Measurements from ENCODE around the gene EPN2. TPM values are rescaled to one million over a fixed set of nuclear protein-coding genes. Genes with fewer than 3 reads are reported as not detected.
A peak's percentile ranks its signal among the peaks of the same experiment; 100 is the strongest.

The EPN2 gene
- total RNA-seq, 1 experiment from 2014 or later = 113 TPM

DNA sequence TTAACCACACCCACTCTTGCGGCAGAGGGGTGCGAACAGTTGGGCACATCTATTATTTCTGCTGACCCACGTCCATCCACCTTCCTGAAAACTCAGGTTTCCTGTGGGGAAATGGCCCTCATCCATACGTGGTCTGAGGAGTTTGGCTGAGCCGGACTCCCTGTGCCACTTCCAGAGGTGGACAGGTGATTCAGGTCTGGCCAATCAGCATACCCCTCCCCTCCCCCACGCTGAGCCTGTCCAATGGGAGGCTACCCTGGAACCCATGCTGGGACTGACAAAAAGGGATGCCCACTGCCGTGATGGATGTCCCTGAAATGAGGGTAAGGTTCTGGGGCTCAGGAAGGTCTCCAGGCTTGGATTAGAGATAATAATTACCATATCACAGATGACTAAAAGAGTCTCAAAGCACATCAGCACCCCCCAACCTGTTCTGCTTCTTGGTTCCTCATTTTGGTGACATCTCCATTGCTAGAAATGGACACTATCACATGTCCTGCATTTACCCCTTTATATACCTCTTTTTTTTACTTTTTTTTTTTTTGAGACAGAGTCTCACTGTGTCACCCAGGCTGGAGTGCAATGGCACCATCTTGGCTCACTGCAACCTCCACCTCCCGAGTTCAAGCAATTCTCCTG is 135.8 kb downstream of the EPN2 start:
- DNase-seq = no peak
- TF ChIP-seq CTCF (conservative IDR thresholded peaks at IDR 0.05) = no peak
- TF ChIP-seq EZH2 (IDR thresholded peaks at IDR 0.05; ENCODE audit: low read depth) = no peak
- no peaks in the 10 kb centered on the region for H3K9me2 ChIP-seq (ENCODE audit: insufficient read depth)
- no peaks in the 10 kb centered on the region for H3K36me3 ChIP-seq (ENCODE audit: low read depth)
- no peak overlapping the region for H3K4me3 ChIP-seq
- H3K27ac ChIP-seq = no peak overlapping the region
- H3K9me3 ChIP-seq (ENCODE audit: insufficient read depth, low read depth) = no peaks in the 10 kb centered on the region
- H2AFZ ChIP-seq = no peak overlapping the region
- intact Hi-C loops (cut with micrococcal nuclease; ENCODE audit: unreplicated experiment) = no loop called here
- H3K4me2 ChIP-seq = no peak overlapping the region
- ChIA-PET CTCF (no interaction called here), POLR2A (ENCODE audit: unreplicated experiment) (no interaction called here)
- H3F3A ChIP-seq (ENCODE audit: insufficient read depth, low read depth) = peaks cover 16% of the 10 kb centered on the region
- peaks cover 10% of the 10 kb centered on the region; the same call in 1 of the 2 replicates for H3K79me2 ChIP-seq (ENCODE audit: low read depth)
- no TSS peak for BruUV-seq (replicated peaks)
- H4K20me1 ChIP-seq (ENCODE audit: insufficient read depth) = no peaks in the 10 kb centered on the region
- H3K4me1 ChIP-seq (replicated peaks; ENCODE audit: insufficient read depth) = peaks cover 12% of the 10 kb centered on the region
- H3K27me3 ChIP-seq (ENCODE audit: insufficient read depth, low read depth) = no peaks in the 10 kb centered on the region

- Histone ChIP-seq H4K20me1 (ENCODE audit: insufficient read depth) (no peaks in the 10 kb centered on the region), H3F3A (ENCODE audit: insufficient read depth, low read depth) (peaks cover 16% of the 10 kb centered on the region), H3K27ac (no peak overlapping the region), H3K27me3 (ENCODE audit: insufficient read depth, low read depth) (no peaks in the 10 kb centered on the region), H3K4me3 (no peak overlapping the region), H3K79me2 (ENCODE audit: low read depth) (peaks cover 17% of the 10 kb centered on the region), H3K4me1 (replicated peaks; ENCODE audit: insufficient read depth) (peaks cover 15% of the 10 kb centered on the region), H3K9me3 (ENCODE audit: insufficient read depth, low read depth) (no peaks in the 10 kb centered on the region), H3K4me2 (no peak overlapping the region), H2AFZ (no peak overlapping the region), H3K36me3 (ENCODE audit: low read depth) (no peaks in the 10 kb centered on the region), H3K9me2 (ENCODE audit: insufficient read depth) (no peaks in the 10 kb centered on the region)
- POLR2A ChIA-PET (ENCODE audit: unreplicated experiment) = interaction anchor here (0.6 kb wide), 1 partner anchor 11 kb away, joined by 6 read pairs; the partner anchor contains the start of gene B9D1
- no TSS peak for BruUV-seq (replicated peaks)
- CTCF ChIA-PET = interaction anchor here (0.6 kb wide), 1 partner anchor 210 kb away, joined by 4 read pairs; no protein-coding TSS in a partner anchor
- DNase-seq = no peak
- intact Hi-C loops (cut with micrococcal nuclease; ENCODE audit: unreplicated experiment) = no loop called here
- TF ChIP-seq EZH2 (IDR thresholded peaks at IDR 0.05; ENCODE audit: low read depth) (no peak), CTCF (conservative IDR thresholded peaks at IDR 0.05) (no peak)
Observed at GRCh38 chr17:19374136-19374535, 137.0 kb downstream of the EPN2 start.

- Histone ChIP-seq H3K4me1 (replicated peaks; ENCODE audit: insufficient read depth) (peaks cover 19% of the 10 kb centered on the region), H3K36me3 (ENCODE audit: low read depth) (no peaks in the 10 kb centered on the region), H3K27me3 (ENCODE audit: insufficient read depth, low read depth) (no peaks in the 10 kb centered on the region), H3F3A (ENCODE audit: insufficient read depth, low read depth) (peaks cover 16% of the 10 kb centered on the region), H3K9me3 (ENCODE audit: insufficient read depth, low read depth) (no peaks in the 10 kb centered on the region), H3K9me2 (ENCODE audit: insufficient read depth) (no peaks in the 10 kb centered on the region), H2AFZ (no peak overlapping the region), H4K20me1 (ENCODE audit: insufficient read depth) (no peaks in the 10 kb centered on the region), H3K4me2 (peak overlapping the region; percentile 89), H3K79me2 (ENCODE audit: low read depth) (peaks cover 26% of the 10 kb centered on the region), H3K27ac (no peak overlapping the region), H3K4me3 (no peak overlapping the region)
- intact Hi-C loops (cut with micrococcal nuclease; ENCODE audit: unreplicated experiment) = no loop called here
- TSS peak; percentile 12 for BruUV-seq (replicated peaks)
- TF ChIP-seq CTCF (conservative IDR thresholded peaks at IDR 0.05) (no peak), EZH2 (IDR thresholded peaks at IDR 0.05; ENCODE audit: low read depth) (no peak)
- DNase-seq = no peak
- CTCF ChIA-PET = no interaction called here
- POLR2A ChIA-PET (ENCODE audit: unreplicated experiment) = no interaction called here
Observed at GRCh38 chr17:19375732-19376131, 138.6 kb downstream of the EPN2 start.

All from PC-9 (cell line).